Measurements from ENCODE around the gene IFNAR1.

The IFNAR1 gene

GRCh38 chr21:33334824-33335223 is 10.1 kb downstream of the IFNAR1 start:
- peaks cover 8% of the 10 kb centered on the region; the same call in 1 of the 2 replicates for H3K36me3 ChIP-seq (ENCODE audit: low read length)

GRCh38 chr21:33339135-33339534 is 14.4 kb downstream of the IFNAR1 start:
- H3K9me2 ChIP-seq (replicated peaks; ENCODE audit: insufficient read depth, low read length), result no peaks in the 10 kb centered on the region
- no peaks in the 10 kb centered on the region for H4K20me1 ChIP-seq (ENCODE audit: low read depth, low read length)
- peak overlapping the region; percentile 10 for H3K4me2 ChIP-seq (ENCODE audit: low read depth, low read length, poor library complexity, severe bottlenecking)
- TF ChIP-seq EZH2phosphoT487 (conservative IDR thresholded peaks at IDR 0.05; ENCODE audit: low read length), result no peak
- no peak for TF ChIP-seq CTCF (IDR thresholded peaks at IDR 0.05; ENCODE audit: insufficient read depth, low read length, poor library complexity, severe bottlenecking)
- no peak overlapping the region for H3K9ac ChIP-seq (ENCODE audit: low read length)
- H3K79me2 ChIP-seq (ENCODE audit: insufficient read depth, low read length), result peaks cover 24% of the 10 kb centered on the region; the same call in 1 of the 2 replicates
- no peaks in the 10 kb centered on the region for H3K9me3 ChIP-seq (ENCODE audit: insufficient read depth, low read length)
- no peak overlapping the region for H3K27ac ChIP-seq (ENCODE audit: low read depth, low read length)
- H3K27me3 ChIP-seq (ENCODE audit: low read length), result no peaks in the 10 kb centered on the region
- H2AFZ ChIP-seq (ENCODE audit: low read depth, low read length, severe bottlenecking), result no peak overlapping the region
- no peaks in the 10 kb centered on the region; the same call in 1 of the 2 replicates for H3F3A ChIP-seq (ENCODE audit: insufficient read depth)
- peaks cover 17% of the 10 kb centered on the region; the same call in 1 of the 2 replicates for H3K36me3 ChIP-seq (ENCODE audit: low read length)
- H3K4me3 ChIP-seq (ENCODE audit: insufficient read depth, low read length, poor library complexity, severe bottlenecking), result no peak overlapping the region

More at GRCh38 chr21:33334824-33335223, 10.1 kb downstream of the IFNAR1 start:
- peaks cover 56% of the 10 kb centered on the region for H3K79me2 ChIP-seq (ENCODE audit: insufficient read depth, low read length)
- no peak overlapping the region for H3K4me2 ChIP-seq (ENCODE audit: low read depth, low read length, poor library complexity, severe bottlenecking)
- no peak overlapping the region for H3K27ac ChIP-seq (ENCODE audit: low read depth, low read length)
- TF ChIP-seq CTCF (IDR thresholded peaks at IDR 0.05; ENCODE audit: insufficient read depth, low read length, poor library complexity, severe bottlenecking), result no peak
- H3K9me3 ChIP-seq (ENCODE audit: insufficient read depth, low read length), result no peaks in the 10 kb centered on the region
- no peaks in the 10 kb centered on the region for H4K20me1 ChIP-seq (ENCODE audit: low read depth, low read length)
- no peaks in the 10 kb centered on the region for H3K9me2 ChIP-seq (replicated peaks; ENCODE audit: insufficient read depth, low read length)
- H2AFZ ChIP-seq (ENCODE audit: low read depth, low read length, severe bottlenecking), result no peak overlapping the region
- H3K9ac ChIP-seq (ENCODE audit: low read length), result no peak overlapping the region
- H3K27me3 ChIP-seq (ENCODE audit: low read length), result no peaks in the 10 kb centered on the region
- H3K4me3 ChIP-seq (ENCODE audit: insufficient read depth, low read length, poor library complexity, severe bottlenecking), result no peak overlapping the region
- no peaks in the 10 kb centered on the region; the same call in 1 of the 2 replicates for H3F3A ChIP-seq (ENCODE audit: insufficient read depth)

GRCh38 chr21:33339918-33340317 is 15.1 kb downstream of the IFNAR1 start:
- no peaks in the 10 kb centered on the region for H3K27me3 ChIP-seq (ENCODE audit: low read length)
- peaks cover 16% of the 10 kb centered on the region; the same call in 1 of the 2 replicates for H3K79me2 ChIP-seq (ENCODE audit: insufficient read depth, low read length)
- peaks cover 20% of the 10 kb centered on the region; the same call in 1 of the 2 replicates for H3K36me3 ChIP-seq (ENCODE audit: low read length)
- H3K27ac ChIP-seq (ENCODE audit: low read depth, low read length), result no peak overlapping the region
- H3F3A ChIP-seq (ENCODE audit: insufficient read depth), result no peaks in the 10 kb centered on the region; the same call in 1 of the 2 replicates
- no peak overlapping the region for H3K9ac ChIP-seq (ENCODE audit: low read length)
- no peaks in the 10 kb centered on the region for H4K20me1 ChIP-seq (ENCODE audit: low read depth, low read length)
- no peak overlapping the region for H3K4me2 ChIP-seq (ENCODE audit: low read depth, low read length, poor library complexity, severe bottlenecking)
- H3K9me3 ChIP-seq (ENCODE audit: insufficient read depth, low read length), result no peaks in the 10 kb centered on the region
- no peaks in the 10 kb centered on the region for H3K9me2 ChIP-seq (replicated peaks; ENCODE audit: insufficient read depth, low read length)
- no peak overlapping the region for H2AFZ ChIP-seq (ENCODE audit: low read depth, low read length, severe bottlenecking)
- no peak for TF ChIP-seq EZH2phosphoT487 (conservative IDR thresholded peaks at IDR 0.05; ENCODE audit: low read length)
- TF ChIP-seq CTCF (IDR thresholded peaks at IDR 0.05; ENCODE audit: insufficient read depth, low read length, poor library complexity, severe bottlenecking), result no peak
- no peak overlapping the region for H3K4me3 ChIP-seq (ENCODE audit: insufficient read depth, low read length, poor library complexity, severe bottlenecking)
